Measurements from ENCODE around the gene MAP2K2. TPM values are rescaled to one million over a fixed set of nuclear protein-coding genes. Genes with fewer than 3 reads are reported as not detected.
"Not testable (repeated sequence)": the region's sequence is repeated elsewhere in the genome, so short reads cannot be mapped to it uniquely, and the experiment has no call there.

The MAP2K2 gene
- polyA plus RNA-seq, 1 donor: 92.7 TPM

GRCh38 chr19:4135386-4135785 is 11.5 kb upstream of the MAP2K2 start:
- not testable (repeated sequence) for DNase-seq

GRCh38 chr19:4134351-4134750 is 10.4 kb upstream of the MAP2K2 start:
- no peak for DNase-seq

- no peak for DNase-seq
Measured at GRCh38 chr19:4130744-4131438, 7.0 kb upstream of the MAP2K2 start.

DNA sequence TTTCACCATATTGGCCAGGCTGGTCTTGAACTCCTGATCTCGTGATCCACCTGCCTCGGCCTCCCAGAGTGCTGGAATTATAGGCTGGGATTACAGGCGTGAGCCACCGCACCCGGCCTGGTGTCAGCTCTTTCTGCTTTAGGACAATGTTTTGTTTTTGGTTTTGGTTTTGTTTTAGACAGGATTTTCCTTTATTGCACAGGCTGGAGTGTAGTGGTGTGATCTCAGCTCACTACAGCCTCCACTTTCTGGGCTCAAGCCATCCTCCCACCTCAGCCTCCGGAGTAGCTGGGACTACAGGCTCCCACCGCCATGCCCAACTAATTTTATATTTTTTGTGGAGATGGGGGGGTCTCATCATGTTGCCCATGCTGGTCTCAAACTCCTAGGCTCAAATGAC is 5.1 kb upstream of the MAP2K2 start:
- not testable (repeated sequence) for DNase-seq

DNA sequence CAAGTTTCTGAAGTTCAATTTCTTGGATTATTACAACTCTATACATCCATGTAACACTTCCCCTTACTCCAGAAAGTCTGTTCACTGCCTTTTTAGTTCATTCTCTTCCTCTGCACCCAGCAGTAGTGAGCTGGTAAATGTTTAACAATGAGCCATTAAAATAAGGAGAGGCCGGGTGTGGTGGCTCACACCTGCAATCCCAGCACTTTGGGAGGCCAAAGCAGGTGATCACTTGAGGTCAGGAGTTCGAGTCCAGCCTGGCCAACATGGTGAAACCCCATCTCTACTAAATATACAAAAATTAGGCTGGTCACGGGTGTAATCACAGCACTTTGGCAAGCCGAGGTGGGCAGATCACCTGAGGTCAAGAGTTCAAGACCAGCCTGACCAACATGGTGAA is 3.4 kb upstream of the MAP2K2 start:
- DNase-seq: not testable (repeated sequence)

- DNase-seq: no peak
Measured at GRCh38 chr19:4124638-4125037, 716 bp upstream of the MAP2K2 start.

GRCh38 chr19:4122480-4122879 is 1.4 kb downstream of the MAP2K2 start:
- no peak for DNase-seq

DNA sequence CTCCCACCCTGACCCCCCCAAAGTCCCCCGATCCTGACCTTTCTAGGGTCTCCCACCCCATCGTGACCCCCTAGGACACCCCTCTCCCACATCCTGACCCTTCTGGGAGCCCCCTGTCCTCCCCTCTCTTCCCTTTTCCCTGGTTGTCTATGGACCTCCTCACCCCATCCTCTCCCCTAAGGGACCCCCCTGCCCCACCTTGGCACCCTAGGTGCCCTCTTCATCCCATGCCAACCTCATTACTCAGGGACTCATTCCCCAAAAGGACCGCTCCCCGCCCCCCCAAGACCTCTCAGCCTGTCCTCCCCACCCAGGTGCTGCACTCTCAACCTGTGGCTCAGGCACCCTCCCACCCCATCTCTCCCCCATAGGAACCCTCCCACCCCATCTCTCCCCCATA is 2.1 kb downstream of the MAP2K2 start:
- DNase-seq: no peak

DNA sequence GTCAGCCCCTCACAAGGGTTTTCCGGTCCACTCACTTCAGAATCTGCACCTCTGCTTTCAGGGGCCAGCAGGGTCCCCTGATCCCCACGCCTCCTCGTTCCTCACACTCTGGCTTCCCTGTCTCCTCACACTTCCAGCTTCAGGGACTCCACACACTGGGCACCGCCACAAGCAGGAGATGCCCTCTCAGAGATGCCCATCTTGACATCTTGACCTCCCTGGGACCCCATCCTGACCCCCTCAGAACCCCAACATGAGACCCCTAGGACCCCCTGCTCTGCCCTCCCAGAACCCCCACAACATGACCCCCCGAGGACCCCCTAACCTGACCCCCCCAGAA is 2.7 kb downstream of the MAP2K2 start:
- DNase-seq: no peak

DNA sequence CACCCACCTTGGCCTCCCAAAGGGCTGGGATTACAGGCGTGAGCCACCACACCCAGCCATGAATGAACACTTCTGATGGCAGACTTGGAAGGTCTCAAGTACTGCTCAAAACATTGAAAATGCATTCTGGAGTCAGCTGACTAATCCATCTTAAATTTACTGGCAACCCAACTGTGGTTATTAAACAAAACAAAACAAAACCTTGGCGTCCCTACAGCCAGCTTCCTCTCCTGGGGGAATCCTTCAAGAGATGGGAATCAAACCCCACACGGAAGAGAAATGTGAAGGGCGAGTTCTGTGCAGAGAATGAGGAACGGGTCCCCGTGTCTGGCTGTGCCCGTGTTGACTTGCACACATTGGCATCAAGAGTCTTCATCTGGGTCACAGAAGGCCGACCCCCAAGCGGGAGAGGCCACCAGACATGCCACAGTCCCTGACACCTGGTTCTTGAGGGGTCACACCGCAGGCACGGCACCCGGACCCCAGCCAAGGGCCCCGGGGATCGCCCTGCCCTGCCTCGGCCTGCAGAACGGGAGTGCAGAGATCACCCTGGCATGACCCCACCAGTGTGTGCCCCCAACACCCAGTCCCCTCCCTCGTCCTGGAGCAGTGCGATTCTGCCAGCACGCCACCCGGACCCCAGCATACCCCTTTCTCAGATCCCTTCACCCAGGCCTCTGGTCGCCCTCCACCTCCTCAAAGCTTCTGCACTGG is 3.2 kb downstream of the MAP2K2 start:
- DNase-seq: no peak

- DNase-seq: no peak
Measured at GRCh38 chr19:4119763-4120162, 4.2 kb downstream of the MAP2K2 start.

- DNase-seq: no peak
Measured at GRCh38 chr19:4115818-4116385, 8.0 kb downstream of the MAP2K2 start.

DNA sequence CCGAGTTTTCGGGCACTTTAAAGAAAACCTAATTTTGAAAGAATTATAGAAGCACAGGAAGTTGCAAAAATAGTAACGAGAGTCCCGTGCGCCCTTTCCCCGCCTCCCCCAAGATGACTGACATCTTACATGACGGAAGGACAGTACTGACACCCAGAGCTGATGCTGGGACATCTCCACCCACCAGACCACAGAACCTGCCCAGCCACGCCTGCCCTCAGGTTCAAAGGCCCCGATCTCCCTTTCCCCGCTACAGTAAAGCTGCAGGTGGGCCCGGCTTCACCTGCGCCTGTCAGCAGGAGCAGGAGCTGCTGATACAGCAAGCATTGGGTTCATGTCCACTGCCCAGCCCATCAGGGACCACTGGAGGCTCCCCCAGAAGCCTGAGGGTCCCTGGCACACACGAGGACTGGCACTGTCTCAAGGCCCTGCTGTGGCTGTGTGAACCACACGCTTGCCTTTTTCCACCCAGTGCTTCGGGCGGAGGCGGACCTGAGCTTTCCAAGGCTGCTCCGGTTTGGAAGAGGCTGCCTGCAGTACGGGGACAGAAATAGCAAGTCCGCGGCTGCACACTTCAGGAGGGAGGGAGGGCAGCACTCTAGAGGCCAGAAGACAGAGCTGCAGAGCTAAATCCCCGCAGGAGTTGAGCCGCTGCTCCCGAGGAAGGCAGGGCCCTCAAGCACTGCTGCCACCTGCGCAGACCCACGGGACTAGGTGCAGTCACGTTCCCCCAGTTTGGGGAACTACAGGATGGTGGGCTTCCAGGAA is 8.7 kb downstream of the MAP2K2 start:
- DNase-seq: no peak

DNA sequence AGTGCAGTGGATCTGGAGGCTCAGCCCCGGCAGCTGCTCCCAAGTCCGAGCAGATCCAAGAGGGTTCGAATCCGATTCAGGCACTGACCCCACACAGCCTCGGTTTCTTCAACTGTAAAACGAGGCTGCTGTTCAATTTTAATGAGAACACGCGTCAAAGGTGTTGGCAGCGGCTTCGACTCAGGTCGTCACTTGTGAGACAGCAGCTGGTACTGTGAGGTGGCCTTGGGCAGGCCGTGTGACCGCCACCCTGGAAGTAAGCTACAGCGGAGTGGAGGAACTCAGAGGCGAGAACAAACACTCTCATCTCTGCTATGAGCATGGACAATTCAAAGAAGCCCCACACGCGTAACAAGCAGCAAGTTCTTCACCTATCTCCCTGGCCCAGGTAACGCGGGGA is 9.7 kb downstream of the MAP2K2 start:
- DNase-seq: no peak

DNA sequence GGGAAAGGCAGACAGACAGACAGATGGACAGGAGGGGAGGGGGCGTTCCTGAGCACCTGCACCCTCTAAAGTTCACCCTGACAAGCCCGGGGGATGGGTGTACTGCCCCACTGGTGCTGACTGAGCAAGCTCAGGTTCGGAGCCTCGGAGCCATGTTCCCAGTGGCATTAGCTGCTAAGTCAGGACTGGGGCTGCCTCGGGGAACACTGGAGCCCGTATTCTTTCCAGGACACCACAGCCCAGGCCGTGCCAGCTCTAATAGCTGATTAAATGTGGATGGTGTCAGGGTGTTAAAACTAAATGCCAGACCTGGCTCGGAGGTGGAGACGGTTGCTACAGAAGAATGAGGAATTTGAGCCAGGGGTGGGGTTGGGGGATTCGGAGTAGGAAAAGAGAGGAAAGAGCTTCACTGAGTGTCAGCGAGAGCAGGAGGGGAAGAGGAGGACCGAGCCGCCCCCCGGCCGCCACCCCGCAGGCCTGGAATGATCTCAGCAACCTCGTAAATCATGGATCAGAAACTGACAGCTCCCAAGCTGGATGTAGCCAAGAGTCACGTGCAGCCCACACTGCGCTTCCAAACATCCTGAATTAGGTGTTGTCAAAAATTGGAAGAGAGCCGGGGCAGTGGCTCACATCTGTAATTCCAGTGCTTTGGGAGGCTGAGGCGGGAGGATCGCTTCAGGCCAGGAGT is 10.4 kb downstream of the MAP2K2 start:
- no peak for DNase-seq

DNA sequence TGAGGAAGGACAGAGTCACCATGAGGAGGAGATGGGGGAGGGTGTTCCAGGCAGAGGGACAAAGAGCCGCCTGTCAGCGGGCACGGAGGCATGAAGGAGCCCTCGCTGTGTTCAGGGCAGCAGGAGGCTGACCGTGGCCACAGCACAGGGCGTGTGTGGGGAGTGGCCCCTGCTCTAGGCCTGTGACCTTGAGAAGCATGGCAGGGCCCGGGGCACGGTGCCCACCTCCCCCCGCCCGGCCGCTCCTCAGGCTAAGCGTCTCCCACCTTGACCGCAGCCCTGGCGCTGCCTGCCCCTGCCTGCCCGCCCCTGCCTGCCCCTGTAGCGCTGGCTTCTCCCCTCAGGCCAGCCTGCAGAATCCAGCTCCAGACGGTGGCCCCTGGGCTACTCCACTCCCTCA is 11.6 kb downstream of the MAP2K2 start:
- DNase-seq: no peak

- no peak for DNase-seq
Measured at GRCh38 chr19:4109626-4109945, 14.3 kb downstream of the MAP2K2 start.

GRCh38 chr19:4108767-4109625 is 14.9 kb downstream of the MAP2K2 start:
- no peak for DNase-seq

- no peak for DNase-seq
Measured at GRCh38 chr19:4103080-4103433, 20.9 kb downstream of the MAP2K2 start.

DNA sequence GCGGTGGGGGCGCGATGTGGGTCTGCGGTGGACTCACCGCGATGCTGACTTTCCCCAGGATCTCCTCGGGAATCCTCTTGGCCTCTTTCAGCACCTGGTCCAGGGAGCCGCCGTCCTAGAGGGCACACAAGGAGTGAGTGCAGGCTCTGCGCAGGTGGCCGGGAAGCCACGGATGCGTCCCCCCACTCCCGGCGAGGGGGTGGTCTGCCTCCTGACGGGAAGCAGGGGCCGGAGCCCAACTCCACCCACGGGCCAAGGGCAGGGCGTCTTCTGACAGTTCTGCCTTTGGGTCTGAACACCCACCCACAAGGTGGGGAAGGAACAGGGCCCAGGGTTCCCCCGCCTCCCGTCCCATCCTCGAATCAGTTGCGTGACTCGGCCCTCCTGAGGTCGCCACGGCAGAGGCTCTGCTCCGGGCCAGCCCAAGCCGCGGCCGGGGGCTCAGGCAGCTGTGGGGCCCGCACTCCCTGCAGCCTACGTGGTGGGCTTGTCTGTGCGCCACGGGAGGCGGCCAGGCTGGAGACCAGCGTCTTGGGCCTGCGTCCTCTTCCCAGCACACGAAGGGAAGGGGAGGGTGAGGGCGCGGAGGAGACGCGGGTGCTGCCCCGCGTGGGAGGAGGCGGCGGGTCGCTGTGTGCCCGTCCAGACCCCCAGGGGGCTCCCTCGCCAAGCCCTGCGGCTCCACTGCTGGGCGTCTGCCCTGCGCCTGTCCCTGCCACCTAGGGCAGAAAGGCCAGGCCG is 21.4 kb downstream of the MAP2K2 start:
- DNase-seq: no peak

DNA sequence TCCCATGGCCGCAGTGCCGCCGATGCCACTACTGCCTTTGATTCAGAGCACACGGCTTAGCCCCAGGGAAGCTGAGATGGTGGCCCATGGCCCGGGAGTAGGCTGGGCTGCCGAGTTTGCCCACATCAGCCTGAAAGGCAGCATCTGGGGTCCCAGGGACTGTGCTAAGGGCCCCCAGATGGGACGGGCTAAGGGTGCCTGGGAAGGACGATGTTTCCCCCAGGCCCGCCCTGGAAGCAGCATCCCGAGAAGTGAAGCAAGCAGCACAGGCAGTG is 22.5 kb downstream of the MAP2K2 start:
- DNase-seq: no peak
